Prostate gland (tissue), 2 donors: ENCODE data around the gene PELI1.
A peak's percentile ranks its signal among the peaks of the same experiment; 100 is the strongest.

Experiments
- CTCF ChIP-seq, 4 experiments: fragments of 200-600 bp in 2 of 4; fragments of 450-650 bp in 2 of 4; sonication (generic) in 2 of 4; IDR thresholded peaks; 1 replicate in 3 of 4; 2 replicates in 1 of 4; pipeline ENCODE4 v1.5.1; 2016 to 2019; ENCODE audit warnings: antibody characterized with exemption in 4 of 4, mild to moderate bottlenecking in 2 of 4, moderate library complexity in 2 of 4
- POLR2A ChIP-seq: fragments of 450-650 bp; IDR thresholded peaks from one replicate; pipeline ENCODE4 v1.6.1; 2016; ENCODE audit warnings: antibody characterized with exemption, mild to moderate bottlenecking
- POLR2AphosphoS5 ChIP-seq: sonication (generic); formaldehyde crosslinking; IDR thresholded peaks from one replicate; pipeline ENCODE4 v1.6.1; 2017; ENCODE audit warnings: antibody characterized with exemption

GRCh38 chr2:64143169-64144056, 807 bp downstream of the PELI1 start:
- TF ChIP-seq CTCF (IDR thresholded peaks at IDR 0.05) (no peak), POLR2A (no peak), POLR2AphosphoS5 (peak; percentile 28)
